ENCODE data around the gene GNAO1.
A peak's percentile ranks its signal among the peaks of the same experiment; 100 is the strongest.

Gene GNAO1

DNA sequence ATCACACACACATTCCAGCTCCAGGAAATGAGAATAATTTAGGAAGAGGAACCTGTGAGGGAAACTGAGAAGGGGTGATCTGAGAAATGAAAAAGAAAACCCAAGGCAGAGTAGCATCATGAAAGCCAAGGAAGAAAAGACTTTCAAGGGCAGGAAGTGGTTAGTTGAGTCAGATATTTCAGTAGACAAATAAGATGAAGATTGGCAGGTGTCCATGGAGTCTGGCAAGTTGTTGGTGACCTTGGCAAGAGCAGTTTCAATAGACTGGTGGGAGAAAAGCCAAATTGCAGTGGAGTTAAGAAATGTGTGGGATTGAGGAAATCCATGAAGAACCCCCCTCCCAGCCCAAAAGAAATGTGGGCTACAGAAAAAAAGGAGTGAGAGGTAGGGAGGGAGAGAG, 10.7 kb downstream of the GNAO1 start:
- ChIA-PET POLR2A (no interaction called here), CTCF (interaction anchor here (1.0 to 1.3 kb wide), 3 partner anchors 15 to 246 kb away, joined by 3 to 4 read pairs (median 3); no protein-coding TSS in a partner anchor)
- DNase-seq (ENCODE audit: extremely low spot score): no peak
- no peak for TF ChIP-seq CTCF (IDR thresholded peaks at IDR 0.05; ENCODE audit: control extremely low read depth, extremely low read depth, low read depth, missing control alignments)

GRCh38 chr16:56203052-56203451, 11.8 kb downstream of the GNAO1 start:
- ChIA-PET POLR2A (no interaction called here), CTCF (interaction anchor here (0.9 to 1.7 kb wide), 9 partner anchors 12 to 738 kb away, joined by 3 to 8 read pairs (median 3); no protein-coding TSS in a partner anchor)
- TF ChIP-seq CTCF (IDR thresholded peaks at IDR 0.05; ENCODE audit: control extremely low read depth, extremely low read depth, low read depth, missing control alignments): peak; percentile 34
- DNase-seq (ENCODE audit: extremely low spot score): peak; percentile 40

DNA sequence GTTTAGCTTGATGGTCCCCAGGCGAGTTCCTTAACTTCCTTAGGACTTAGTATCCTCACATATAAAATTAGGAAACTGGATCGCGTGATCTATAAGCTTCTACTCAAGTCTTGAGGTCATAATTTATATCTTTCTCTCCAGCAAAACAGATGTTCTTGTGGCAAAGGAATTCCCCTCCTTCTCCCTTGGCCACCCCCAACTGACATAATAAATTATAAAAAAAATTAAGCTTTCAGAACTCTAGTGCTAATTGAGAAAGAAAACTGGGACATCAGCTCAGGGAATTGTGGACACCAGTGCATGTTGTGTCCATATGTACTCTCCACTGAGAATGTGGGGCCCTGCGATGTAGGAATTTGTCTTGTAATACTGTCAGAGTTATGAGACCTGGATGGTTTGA, 13.5 kb downstream of the GNAO1 start:
- POLR2A ChIA-PET: no interaction called here

DNA sequence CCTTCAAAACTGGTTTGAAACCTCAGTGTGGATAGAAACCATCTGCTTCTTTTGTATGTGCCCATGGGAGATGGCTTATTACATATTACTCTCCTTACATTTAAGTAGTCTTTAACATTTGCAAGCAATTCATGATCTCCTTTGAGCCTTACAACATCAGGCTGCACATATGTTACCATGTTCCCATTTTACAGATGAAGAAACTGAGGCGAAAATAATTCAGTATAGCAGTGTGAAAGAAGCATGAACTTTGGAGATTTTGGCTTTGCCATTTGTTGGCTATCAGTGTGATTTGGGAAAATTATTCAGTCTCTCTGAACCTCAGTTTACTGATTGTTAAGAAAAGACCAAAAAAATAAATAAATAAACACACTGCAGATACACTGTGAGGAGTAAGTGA, 15.7 kb downstream of the GNAO1 start:
- CTCF ChIA-PET: no interaction called here
- no peak for TF ChIP-seq CTCF (IDR thresholded peaks at IDR 0.05; ENCODE audit: control extremely low read depth, extremely low read depth, low read depth, missing control alignments)
- POLR2A ChIA-PET: no interaction called here
- DNase-seq (ENCODE audit: extremely low spot score): no peak

More for the DNA sequence above, 13.5 kb downstream of the GNAO1 start:
- no peak for DNase-seq (ENCODE audit: extremely low spot score)
- TF ChIP-seq CTCF (IDR thresholded peaks at IDR 0.05; ENCODE audit: control extremely low read depth, extremely low read depth, low read depth, missing control alignments): no peak
- CTCF ChIA-PET: interaction anchor here (2.5 kb wide), 1 partner anchor 12 kb away, joined by 6 read pairs; no protein-coding TSS in a partner anchor

GRCh38 chr16:56207421-56207820, 16.1 kb downstream of the GNAO1 start:
- CTCF ChIA-PET: no interaction called here
- no peak for TF ChIP-seq CTCF (IDR thresholded peaks at IDR 0.05; ENCODE audit: control extremely low read depth, extremely low read depth, low read depth, missing control alignments)
- POLR2A ChIA-PET: no interaction called here
- no peak for DNase-seq (ENCODE audit: extremely low spot score)

DNA sequence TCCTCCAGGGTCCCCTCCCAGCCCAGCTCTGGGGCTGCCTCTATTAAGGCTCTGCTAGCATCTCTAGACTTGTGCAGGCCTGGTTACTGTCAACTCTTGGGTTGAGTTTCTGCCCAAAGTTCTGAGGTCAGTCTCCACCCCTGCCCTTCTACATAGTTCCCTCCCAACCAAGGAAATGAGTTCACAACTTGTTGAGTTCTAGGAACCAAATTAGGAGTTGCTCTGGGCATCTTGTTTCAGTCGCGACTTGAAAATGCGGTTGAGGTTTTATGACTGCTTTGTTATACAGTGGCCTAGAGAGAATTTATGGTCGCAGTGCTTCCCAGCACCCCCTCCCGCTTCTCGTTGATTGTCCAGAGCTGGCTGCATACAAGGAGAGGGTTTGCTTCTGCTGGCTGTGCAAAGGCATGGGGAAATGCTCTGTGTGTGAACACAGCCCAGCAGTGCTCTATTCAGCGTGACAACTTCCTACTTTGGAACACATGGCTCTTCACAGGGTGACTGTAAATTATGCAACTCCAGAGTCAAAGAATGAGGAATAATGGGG, 20.2 kb downstream of the GNAO1 start:
- CTCF ChIA-PET: no interaction called here
- TF ChIP-seq CTCF (IDR thresholded peaks at IDR 0.05; ENCODE audit: control extremely low read depth, extremely low read depth, low read depth, missing control alignments): no peak
- POLR2A ChIA-PET: no interaction called here
- no peak for DNase-seq (ENCODE audit: extremely low spot score)
